HCT116 (cell line): Measurements from ENCODE around the gene CDH4. TPM values are rescaled to one million over a fixed set of nuclear protein-coding genes. Genes with fewer than 3 reads are reported as not detected.

ENCODE experiments used
- ATAC-seq: fragments of 200-7000 bp; cut with Tn5 transposase; 2 replicates; pipeline ENCODE4 v1.9.1; 2020; ENCODE audit warnings: mild to moderate bottlenecking, moderate library complexity
- BruUV-seq: library from RNA; stranded (reverse); fragments of 400-500 nt; replicated peaks from 2 replicates; lab custom pipeline; 2021; lab: Mats Ljungman, UMichigan
- CTCF ChIA-PET: fragments of 300-600 bp; sonication (Branson Sonifier 250); formaldehyde crosslinking; loops from one replicate; lab custom pipeline; 2021; ENCODE audit warnings: antibody characterized with exemption; lab: Charles Lee
- POLR2A ChIA-PET: fragments of 300-600, 350-600 bp; sonication (Branson Sonifier 250); formaldehyde crosslinking; loops from one replicate; lab custom pipeline; 2021; ENCODE audit warnings: antibody characterized with exemption; lab: Charles Lee
- RAD21 ChIA-PET, 2 experiments: fragments of 300-600 bp; sonication (Branson Sonifier 250); formaldehyde crosslinking; loops; one replicate each; lab custom pipeline; 2023; ENCODE audit warnings: low total read pairs in 2 of 2; ENCODE audit not compliant: uncharacterized antibody in 2 of 2, unreplicated experiment in 2 of 2, low non-redundant PET in 1 of 2; lab: Charles Lee
- DNase-seq: peaks from one replicate; pipeline ENCODE4 v3.0.0-alpha.2; 2010; ENCODE audit warnings: low read depth, low spot score
- H2AFZ ChIP-seq: fragments of 200-600 bp; shearing (Covaris generic), sonication (generic); 2 replicates; pipeline ENCODE4 v1.6.1; 2017; ENCODE audit warnings: low read depth, mixed run types, mixed read lengths, antibody characterized with exemption, low read length; ENCODE audit not compliant: poor library complexity, severe bottlenecking
- H3K27ac ChIP-seq: 2 replicates; pipeline ENCODE4 v1.5.1; 2012; ENCODE audit warnings: low read depth, low read length
- H3K27me3 ChIP-seq: fragments of 200-600 bp; sonication (generic); 2 replicates; pipeline ENCODE4 v1.6.1; 2016; ENCODE audit warnings: mixed run types, low read length, mixed read lengths; ENCODE audit not compliant: insufficient read depth
- H3K36me3 ChIP-seq, 2 experiments: fragments of 200-500 bp in 1 of 2; fragments of 200-600 bp in 1 of 2; sonication (Bioruptor generic) in 1 of 2; sonication (generic) in 1 of 2; 2 replicates each; pipeline versions ENCODE4 v1.5.1 to v1.6.1; 2014 to 2016; ENCODE audit warnings: low read length in 2 of 2, inconsistent platforms in 1 of 2, mixed read lengths in 1 of 2, mixed run types in 1 of 2; ENCODE audit not compliant: insufficient read depth in 2 of 2, control insufficient read depth in 1 of 2
- H3K4me1 ChIP-seq, 2 experiments: fragments of 200-600 bp in 1 of 2; sonication (generic) in 1 of 2; 2 replicates each; pipeline versions ENCODE4 v1.5.1 to v1.6.1; 2012 to 2017; ENCODE audit warnings: low read length in 2 of 2, inconsistent platforms in 1 of 2, mild to moderate bottlenecking in 1 of 2, mixed read lengths in 1 of 2, mixed run types in 1 of 2, moderate library complexity in 1 of 2; ENCODE audit not compliant: insufficient read depth in 2 of 2, control insufficient read depth in 1 of 2
- H3K4me2 ChIP-seq: fragments of 200-600 bp; sonication (generic); 2 replicates; pipeline ENCODE4 v1.6.1; 2017; ENCODE audit warnings: mixed run types, low read length, mixed read lengths
- H3K4me3 ChIP-seq, 2 experiments: fragments of 200-600 bp in 1 of 2; sonication (generic) in 1 of 2; replicated peaks in 1 of 2; 2 replicates each; pipeline ENCODE4 v1.5.1; 2011 to 2016; ENCODE audit warnings: low read length in 2 of 2, control low read depth in 1 of 2, low read depth in 1 of 2, mild to moderate bottlenecking in 1 of 2, mixed read lengths in 1 of 2, mixed run types in 1 of 2
- H3K79me2 ChIP-seq: fragments of 200-600 bp; sonication (generic); 2 replicates; pipeline ENCODE4 v1.6.1; 2017; ENCODE audit warnings: mild to moderate bottlenecking, mixed run types, low read length, moderate library complexity, mixed read lengths; ENCODE audit not compliant: insufficient read depth
- H3K9ac ChIP-seq: fragments of 200-600 bp; sonication (generic); 2 replicates; pipeline ENCODE4 v1.6.1; 2016; ENCODE audit warnings: low read length, mixed read lengths
- H3K9me2 ChIP-seq: fragments of 200-600 bp; sonication (generic), shearing (Covaris generic); 2 replicates; pipeline ENCODE4 v1.6.1; 2017; ENCODE audit warnings: mixed run types, mild to moderate bottlenecking, moderate library complexity; ENCODE audit not compliant: insufficient read depth
- H3K9me3 ChIP-seq, 2 experiments: fragments of 200-500 bp in 1 of 2; fragments of 200-600 bp in 1 of 2; sonication (Bioruptor generic) in 1 of 2; sonication (generic) in 1 of 2; 2 replicates each; pipeline ENCODE4 v1.6.1; 2014 to 2017; ENCODE audit warnings: low read length in 2 of 2, mixed read lengths in 2 of 2, inconsistent platforms in 1 of 2, low read depth in 1 of 2, mild to moderate bottlenecking in 1 of 2, mixed run types in 1 of 2, moderate library complexity in 1 of 2; ENCODE audit not compliant: control insufficient read depth in 1 of 2, insufficient read depth in 1 of 2
- H4K20me1 ChIP-seq: fragments of 200-600 bp; sonication (generic), shearing (Covaris generic); 2 replicates; pipeline ENCODE4 v1.6.1; 2017; ENCODE audit warnings: mixed run types, mild to moderate bottlenecking, moderate library complexity; ENCODE audit not compliant: insufficient read depth
- CBX3 ChIP-seq: IDR thresholded peaks from 2 replicates; pipeline ENCODE4 v1.6.1; 2012; ENCODE audit warnings: low read depth
- CTCF ChIP-seq, 3 experiments: fragments of 200-600 bp in 1 of 3; sonication (generic) in 1 of 3; IDR thresholded peaks in 2 of 3; conservative IDR thresholded peaks in 1 of 3; 2 replicates each; pipeline ENCODE4 v1.5.1; 2012 to 2017; ENCODE audit warnings: low read depth in 2 of 3, low read length in 2 of 3, antibody characterized with exemption in 1 of 3, borderline replicate concordance in 1 of 3, control low read depth in 1 of 3, mild to moderate bottlenecking in 1 of 3, mixed read lengths in 1 of 3, mixed run types in 1 of 3, moderate library complexity in 1 of 3; ENCODE audit not compliant: insufficient read depth in 1 of 3
- EZH2 ChIP-seq: fragments of 200-600 bp; sonication (generic); IDR thresholded peaks from 2 replicates; pipeline ENCODE4 v1.6.1; 2017; ENCODE audit warnings: antibody characterized with exemption, mixed run types
- FOSL1 ChIP-seq: IDR thresholded peaks from 2 replicates; pipeline ENCODE4 v1.6.1; 2012; ENCODE audit warnings: low read depth
- JUND ChIP-seq: IDR thresholded peaks from 2 replicates; pipeline ENCODE4 v1.6.1; 2012
- POLR2A ChIP-seq: IDR thresholded peaks from 2 replicates; pipeline ENCODE4 v1.7.0; 2011; ENCODE audit warnings: borderline replicate concordance; ENCODE audit not compliant: insufficient read depth, insufficient read length; ENCODE audit errors: extremely low read depth
- REST ChIP-seq: IDR thresholded peaks from 2 replicates; pipeline ENCODE4 v1.6.1; 2012; ENCODE audit warnings: low read depth
- SIN3A ChIP-seq: IDR thresholded peaks from 2 replicates; pipeline ENCODE4 v1.6.1; 2012; ENCODE audit warnings: low read depth
- SP1 ChIP-seq: IDR thresholded peaks from 2 replicates; pipeline ENCODE4 v1.6.1; 2012; ENCODE audit warnings: low read depth
- TCF7L2 ChIP-seq: IDR thresholded peaks from 2 replicates; pipeline ENCODE4 v1.7.0; 2011; ENCODE audit warnings: borderline replicate concordance, inconsistent platforms; ENCODE audit not compliant: insufficient read depth, insufficient read length; ENCODE audit errors: extremely low read depth
- YY1 ChIP-seq: IDR thresholded peaks from 2 replicates; pipeline ENCODE4 v1.6.1; 2011; ENCODE audit warnings: low read length, low read depth, moderate library complexity, mild to moderate bottlenecking; ENCODE audit not compliant: insufficient replicate concordance; ENCODE audit errors: extremely low read depth
- ZFX ChIP-seq: fragments of 450-650 bp; IDR thresholded peaks from 2 replicates; pipeline ENCODE4 v1.6.1; 2017
- ZNF274 ChIP-seq: fragments of 200-500 bp; sonication (Bioruptor generic); IDR thresholded peaks from 2 replicates; pipeline ENCODE4 v1.6.1; 2014; ENCODE audit warnings: mild to moderate bottlenecking, low read depth, low read length, inconsistent platforms
- intact Hi-C: fragments of 100-400 bp; cut with micrococcal nuclease; formaldehyde crosslinking; loops from 2 replicates; pipeline ENCODE4 v1.10.0; 2022
- total RNA-seq: library from RNA; stranded (reverse); gene quantifications from one replicate; pipeline ENCODE4 v1.2.1, GENCODE V29; 2021; ENCODE audit not compliant: unreplicated experiment
- TF ChIP-seq, protein P1 (sequence below): IDR thresholded peaks from 2 replicates; pipeline ENCODE4 v1.6.1; 2012

The CDH4 gene
- total RNA-seq, 1 experiment from 2014 or later = not detected

- Histone ChIP-seq H3K9me3 (no peaks in the 10 kb centered on the region), H3K9me2 (no peaks in the 10 kb centered on the region), H3K27ac (no peak overlapping the region), H3K27me3 (peaks cover 48% of the 10 kb centered on the region), H3K79me2 (no peaks in the 10 kb centered on the region), H4K20me1 (no peaks in the 10 kb centered on the region), H3K4me2 (no peak overlapping the region), H2AFZ (no peak overlapping the region), H3K9ac (no peak overlapping the region), H3K4me3 (no peak overlapping the region), H3K4me1 (no peaks in the 10 kb centered on the region), H3K36me3 (no peaks in the 10 kb centered on the region)
- BruUV-seq = no TSS peak
- ChIA-PET POLR2A (no interaction called here), RAD21 (no interaction called here), CTCF (no interaction called here)
- ATAC-seq (no peak), DNase-seq (no peak)
- intact Hi-C loops = no loop called here
- TF ChIP-seq SIN3A (no peak), EZH2 (no peak), JUND (no peak)
These were observed 427.4 kb downstream of the CDH4 start for GRCh38 chr20:61679473-61679872.

DNA sequence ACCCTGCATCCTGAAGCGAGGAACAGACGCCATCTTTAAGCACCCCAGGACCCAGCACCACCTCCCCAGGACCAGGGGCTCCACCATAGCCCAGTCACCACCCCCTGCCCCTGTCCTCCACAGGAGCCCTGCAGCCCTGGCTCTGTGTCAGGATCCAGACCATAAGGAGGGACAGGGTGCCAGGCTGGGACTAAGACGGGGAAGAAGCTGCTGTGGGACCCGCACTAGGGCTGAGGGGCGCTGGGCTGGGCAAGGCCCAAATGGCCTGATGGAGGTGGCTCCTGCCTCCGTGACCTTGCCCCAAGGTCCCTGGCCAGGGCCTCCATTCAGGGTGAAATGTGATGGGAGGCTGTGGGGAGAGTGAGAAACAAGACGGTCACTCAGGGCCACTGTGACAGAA, 428.0 kb downstream of the CDH4 start:
- intact Hi-C loops = no loop called here
- no peak for DNase-seq
- Histone ChIP-seq H3K79me2 (no peaks in the 10 kb centered on the region), H3K4me2 (no peak overlapping the region), H3K9me2 (no peaks in the 10 kb centered on the region), H3K9me3 (no peaks in the 10 kb centered on the region), H2AFZ (no peak overlapping the region), H3K4me1 (no peaks in the 10 kb centered on the region), H3K4me3 (no peak overlapping the region), H3K36me3 (no peaks in the 10 kb centered on the region), H4K20me1 (no peaks in the 10 kb centered on the region), H3K27ac (no peak overlapping the region), H3K27me3 (peaks cover 52% of the 10 kb centered on the region), H3K9ac (no peak overlapping the region)
- ATAC-seq = no peak
- ChIA-PET CTCF (no interaction called here), POLR2A (no interaction called here), RAD21 (no interaction called here)
- TF ChIP-seq CTCF (IDR thresholded peaks at IDR 0.05 in 2 of 3, conservative IDR thresholded peaks at IDR 0.05 in 1 of 3; ENCODE audit: borderline replicate concordance in 1 of 3, insufficient read depth in 1 of 3, low read depth in 2 of 3, low read length in 2 of 3) (no peak), SP1 (no peak), JUND (no peak), CBX3 (no peak), EZH2 (no peak), TCF7L2 (no peak), POLR2A (no peak), REST (no peak), FOSL1 (no peak), YY1 (no peak), ZNF274 (no peak), ZFX (no peak)
- TF ChIP-seq, protein P1, sequence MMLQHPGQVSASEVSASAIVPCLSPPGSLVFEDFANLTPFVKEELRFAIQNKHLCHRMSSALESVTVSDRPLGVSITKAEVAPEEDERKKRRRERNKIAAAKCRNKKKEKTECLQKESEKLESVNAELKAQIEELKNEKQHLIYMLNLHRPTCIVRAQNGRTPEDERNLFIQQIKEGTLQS = no peak
- no TSS peak for BruUV-seq
